ENCODE results near the gene CRADD. TPM values are rescaled to one million over a fixed set of nuclear protein-coding genes. Genes with fewer than 3 reads are reported as not detected.
"Not testable (repeated sequence)": the region's sequence is repeated elsewhere in the genome, so short reads cannot be mapped to it uniquely, and the experiment has no call there.

The CRADD gene
- total RNA-seq, 4 donors from 2014 or later = 51.0 to 86.3 (median 56.6) TPM

GRCh38 chr12:93796729-93797128, 119.6 kb downstream of the CRADD start:
- Histone ChIP-seq H3K27me3 (no peaks in the 10 kb centered on the region), H3K4me3 (no peak overlapping the region), H3K9me3 (no peaks in the 10 kb centered on the region), H3K4me1 (peaks cover 0 to 13% (median 3%) of the 10 kb centered on the region in 4 donors), H3K27ac (no peak overlapping the region), H3K36me3 (no peaks in the 10 kb centered on the region)
- 71 to 73% methylated on average over 5 of the region's 5 CpGs for WGBS, 2 donors
- TF ChIP-seq CTCF (IDR thresholded peaks at IDR 0.05) (no peak), EP300 (IDR thresholded peaks at IDR 0.05) (no peak), POLR2A (IDR thresholded peaks at IDR 0.05) (no peak)
- no peak for DNase-seq (ENCODE audit: low spot score in 2 of 2)

DNA sequence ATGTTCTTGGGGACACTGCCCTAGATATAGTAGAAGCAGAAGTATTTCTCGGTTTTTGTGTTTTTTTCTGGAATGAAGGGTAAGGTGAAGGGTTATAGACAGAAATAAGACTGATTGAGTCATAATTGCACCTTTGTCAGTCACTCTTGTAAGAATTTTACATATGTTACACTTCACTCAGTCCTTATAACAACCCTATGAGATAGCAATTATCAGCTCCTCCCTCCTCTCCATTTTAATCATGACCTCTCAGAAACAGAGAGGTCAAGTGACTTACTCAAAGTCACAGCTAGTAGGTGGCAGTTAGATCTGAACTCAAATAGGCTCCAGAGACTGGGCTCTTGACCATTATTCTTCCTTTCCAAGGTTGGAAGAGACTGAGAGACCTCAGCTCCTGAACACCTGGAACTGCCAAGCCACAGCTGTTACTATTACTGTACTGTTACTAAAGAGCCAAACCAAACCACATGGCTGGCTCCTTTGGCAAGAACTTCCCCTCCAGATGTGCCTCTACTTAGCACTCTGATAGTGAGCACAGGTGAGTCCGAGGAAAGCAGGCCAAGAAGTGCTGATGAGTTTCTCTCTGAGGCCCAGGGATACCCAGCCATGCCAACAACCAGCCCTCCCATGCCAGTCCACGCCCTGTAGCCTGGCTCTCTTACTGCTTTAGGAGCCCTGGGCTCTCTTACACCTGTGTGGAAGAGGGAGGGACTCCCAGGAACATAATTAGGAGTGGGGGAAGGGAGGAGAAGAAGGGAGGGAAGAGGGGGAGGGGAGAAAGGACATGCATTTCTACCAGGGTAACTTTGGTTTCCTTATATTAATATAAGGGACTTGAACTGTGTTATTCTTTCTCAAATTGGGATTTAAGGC, 121.3 kb downstream of the CRADD start:
- TF ChIP-seq CTCF (IDR thresholded peaks at IDR 0.05) (no peak), EP300 (IDR thresholded peaks at IDR 0.05) (no peak), POLR2A (IDR thresholded peaks at IDR 0.05) (no peak)
- no peaks in the 10 kb centered on the region for H3K9me3 ChIP-seq
- 87% methylated on average over 3 of the region's 3 CpGs for WGBS, 2 donors
- no peaks in the 10 kb centered on the region for H3K27me3 ChIP-seq
- no peak overlapping the region for H3K27ac ChIP-seq
- no peak overlapping the region for H3K4me3 ChIP-seq
- H3K4me1 ChIP-seq = peaks cover 2 to 28% (median 13%) of the 10 kb centered on the region in 4 donors
- DNase-seq (ENCODE audit: low spot score in 2 of 2) = no peak
- no peaks in the 10 kb centered on the region for H3K36me3 ChIP-seq

GRCh38 chr12:93801666-93802065, 124.5 kb downstream of the CRADD start:
- not testable (repeated sequence) for H3K4me3 ChIP-seq; DNase-seq (ENCODE audit: low spot score in 2 of 2); H3K36me3 ChIP-seq; H3K27ac ChIP-seq; H3K9me3 ChIP-seq; H3K27me3 ChIP-seq
- H3K4me1 ChIP-seq = peaks cover 2 to 36% (median 21%) of the 10 kb centered on the region in 4 donors
- 85 to 86% methylated on average over 2 of the region's 2 CpGs for WGBS, 2 donors

DNA sequence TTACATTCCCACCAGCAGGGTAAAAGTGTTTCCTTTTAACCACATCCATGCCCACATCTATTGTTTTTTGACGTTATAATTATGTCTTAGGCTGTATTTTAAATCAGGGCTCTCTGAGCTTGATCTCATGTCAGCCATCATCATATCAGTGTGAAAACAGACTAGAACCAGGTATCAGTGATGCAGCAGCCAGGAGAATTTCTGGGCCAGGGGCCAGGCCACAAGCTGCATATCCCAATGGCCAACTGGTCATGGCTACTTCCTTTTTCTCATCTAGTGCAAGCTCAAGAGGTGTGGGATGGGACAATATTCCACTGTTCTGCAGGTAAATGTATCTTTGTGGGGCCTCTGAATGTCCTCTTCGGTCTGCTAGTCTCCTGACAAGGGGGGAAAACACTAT, 125.1 kb downstream of the CRADD start:
- 88 to 89% methylated on average over 2 of the region's 2 CpGs for WGBS, 2 donors
- TF ChIP-seq EP300 (IDR thresholded peaks at IDR 0.05) (no peak), POLR2A (IDR thresholded peaks at IDR 0.05) (no peak), CTCF (IDR thresholded peaks at IDR 0.05) (no peak)
- H3K27me3 ChIP-seq = no peaks in the 10 kb centered on the region
- peaks cover 2 to 37% (median 21%) of the 10 kb centered on the region in 4 donors for H3K4me1 ChIP-seq
- H3K9me3 ChIP-seq = no peaks in the 10 kb centered on the region
- peak overlapping the region in 3 of 4 donors; percentile 19 to 82 (median 82) for H3K27ac ChIP-seq
- no peak for DNase-seq (ENCODE audit: low spot score in 2 of 2)
- H3K36me3 ChIP-seq = no peaks in the 10 kb centered on the region
- no peak overlapping the region for H3K4me3 ChIP-seq

- no peak for DNase-seq (ENCODE audit: low spot score in 2 of 2)
- peak overlapping the region; percentile 19 to 82 (median 60) for H3K27ac ChIP-seq
- no peaks in the 10 kb centered on the region for H3K36me3 ChIP-seq
- H3K27me3 ChIP-seq = no peaks in the 10 kb centered on the region
- 31 to 38% methylated on average over 2 of the region's 2 CpGs for WGBS, 2 donors
- no peak overlapping the region for H3K4me3 ChIP-seq
- H3K9me3 ChIP-seq = no peaks in the 10 kb centered on the region
- no peak for TF ChIP-seq POLR2A (IDR thresholded peaks at IDR 0.05)
- TF ChIP-seq CTCF (IDR thresholded peaks at IDR 0.05) = peak in 1 of 5 experiments; percentile 27
- H3K4me1 ChIP-seq = peaks cover 2 to 40% (median 21%) of the 10 kb centered on the region in 4 donors
Observed at GRCh38 chr12:93802698-93803423, 125.7 kb downstream of the CRADD start.
